Activated T-helper 2 cell treated with anti-CD3 and anti-CD28 coated beads, Interferon-gamma antibody, Interleukin-2, Interleukin-4, amounts not matched to agents 10 μg/mL and 5 μg/mL and 100 μg/mL, durations not matched to agents 14 hours and 24 hours and 36 hours (primary cell): ENCODE results near the gene CA11. TPM values are rescaled to one million over a fixed set of nuclear protein-coding genes. Genes with fewer than 3 reads are reported as not detected.
A peak's percentile ranks its signal among the peaks of the same experiment; 100 is the strongest.

Experiments
- DNase-seq: peaks from one replicate; pipeline ENCODE4 v3.0.0; 2021; ENCODE audit warnings: low spot score
- H3K27ac Mint-ChIP-seq: one replicate; pipeline ENCODE4 v1.8.0; 2021; ENCODE audit warnings: mixed read lengths
- H3K27me3 Mint-ChIP-seq: one replicate; pipeline ENCODE4 v1.8.0; 2021; ENCODE audit warnings: low read depth, mixed read lengths
- H3K36me3 Mint-ChIP-seq: one replicate; pipeline ENCODE4 v1.8.0; 2021; ENCODE audit warnings: low read depth, mixed read lengths
- H3K4me1 Mint-ChIP-seq: one replicate; pipeline ENCODE4 v1.8.0; 2021; ENCODE audit warnings: low read depth, mixed read lengths
- H3K4me3 Mint-ChIP-seq: one replicate; pipeline ENCODE4 v1.8.0; 2021; ENCODE audit warnings: low read depth, mild to moderate bottlenecking, moderate library complexity, mixed read lengths
- H3K9me3 Mint-ChIP-seq: one replicate; pipeline ENCODE4 v1.8.0; 2021; ENCODE audit warnings: mixed read lengths
- intact Hi-C: fragments of 100-400 bp; cut with micrococcal nuclease; formaldehyde crosslinking; loops from one replicate; pipeline ENCODE4 v1.15.1; 2023
- total RNA-seq: library from RNA; stranded (reverse); gene quantifications from 2 replicates; pipeline ENCODE4 v1.2.3, GENCODE V29; 2022

Gene CA11
- total RNA-seq, 1 donor from 2014 or later: 5.4 TPM

GRCh38 chr19:48591021-48591420, 55.0 kb downstream of the CA11 start:
- no peak overlapping the region for H3K4me3 Mint-ChIP-seq
- no peak overlapping the region for H3K27ac Mint-ChIP-seq
- H3K9me3 Mint-ChIP-seq: no peaks in the 10 kb centered on the region
- intact Hi-C loops: no loop called here
- DNase-seq: no peak
- peaks cover 17% of the 10 kb centered on the region for H3K4me1 Mint-ChIP-seq
- peaks cover 4% of the 10 kb centered on the region for H3K36me3 Mint-ChIP-seq
- H3K27me3 Mint-ChIP-seq: peaks cover 1% of the 10 kb centered on the region

GRCh38 chr19:48588670-48589401, 57.2 kb downstream of the CA11 start:
- H3K4me3 Mint-ChIP-seq: peak overlapping the region; percentile 72
- DNase-seq: peak; percentile 80
- peaks cover 22% of the 10 kb centered on the region for H3K4me1 Mint-ChIP-seq
- intact Hi-C loops: no loop called here
- peaks cover 8% of the 10 kb centered on the region for H3K36me3 Mint-ChIP-seq
- H3K27me3 Mint-ChIP-seq: peaks cover 4% of the 10 kb centered on the region
- H3K9me3 Mint-ChIP-seq: no peaks in the 10 kb centered on the region
- peak overlapping the region; percentile 52 for H3K27ac Mint-ChIP-seq

Other genes starting within 250 kb of the CA11 start
- 77.6 and 77.8 TPM in 2 replicates for gene GRWD1, start 200.2 kb downstream of the CA11 start, total RNA-seq
- gene KCNJ14, start 190.6 kb downstream of the CA11 start, total RNA-seq: 2.0 and 2.1 TPM in 2 replicates
- gene CYTH2, start 176.8 kb downstream of the CA11 start, total RNA-seq: 37.7 and 38.6 TPM in 2 replicates
- 3.1 and 5.1 TPM in 2 replicates for gene LMTK3, start 134.4 kb downstream of the CA11 start, total RNA-seq
- not detected in 2 replicates for gene SULT2B1, start 94.0 kb downstream of the CA11 start, total RNA-seq
- not detected in 2 replicates for gene SPACA4, start 39.4 kb downstream of the CA11 start, total RNA-seq
- gene FAM83E, start 31.1 kb downstream of the CA11 start, total RNA-seq: 4.3 and 6.4 TPM in 2 replicates
- gene RPL18, start 27.0 kb downstream of the CA11 start, total RNA-seq: 1,853 and 1,861 TPM in 2 replicates
- gene SPHK2, start 26.7 kb downstream of the CA11 start, total RNA-seq: 34.3 and 35.0 TPM in 2 replicates
- 7.3 and 7.9 TPM in 2 replicates for gene DBP, start 8.8 kb downstream of the CA11 start, total RNA-seq
- gene NTN5, start 26.8 kb upstream of the CA11 start, total RNA-seq: 0.46 and 0.55 TPM in 2 replicates
- not detected in 2 replicates for gene FUT2, start 49.8 kb upstream of the CA11 start, total RNA-seq
- gene MAMSTR, start 73.5 kb upstream of the CA11 start, total RNA-seq: 1.2 and 1.3 TPM in 2 replicates
- gene RASIP1, start 94.4 kb upstream of the CA11 start, total RNA-seq: 0.57 and 1.0 TPM in 2 replicates
- 0.21 TPM in 1 of 2 replicates, not detected in the other for gene IZUMO1, start 100.7 kb upstream of the CA11 start, total RNA-seq
- gene FUT1, start 106.5 kb upstream of the CA11 start, total RNA-seq: 0.27 and 0.64 TPM in 2 replicates
- gene FGF21, start 109.3 kb upstream of the CA11 start, total RNA-seq: not detected in 2 replicates
- 87.9 and 88.9 TPM in 2 replicates for gene BCAT2, start 164.8 kb upstream of the CA11 start, total RNA-seq
- gene HSD17B14, start 190.3 kb upstream of the CA11 start, total RNA-seq: 0.57 and 0.89 TPM in 2 replicates
- gene PLEKHA4, start 222.4 kb upstream of the CA11 start, total RNA-seq: 1.6 and 2.2 TPM in 2 replicates
- 30.8 and 31.8 TPM in 2 replicates for gene PPP1R15A, start 226.2 kb upstream of the CA11 start, total RNA-seq